GM19328 (cell line): ENCODE results near the gene DIRAS1.
"Not testable (repeated sequence)": the region's sequence is repeated elsewhere in the genome, so short reads cannot be mapped to it uniquely, and the experiment has no call there.

Source experiments
- ATAC-seq: cut with Tn5 transposase; IDR thresholded peaks from one replicate; pipeline ENCODE4 v1.9.1; 2021; ENCODE audit warnings: mild to moderate bottlenecking, moderate library complexity; ENCODE audit not compliant: unreplicated experiment

Gene DIRAS1

GRCh38 chr19:2714102-2714501 is 7.1 kb downstream of the DIRAS1 start:
- ATAC-seq = not testable (repeated sequence)

DNA sequence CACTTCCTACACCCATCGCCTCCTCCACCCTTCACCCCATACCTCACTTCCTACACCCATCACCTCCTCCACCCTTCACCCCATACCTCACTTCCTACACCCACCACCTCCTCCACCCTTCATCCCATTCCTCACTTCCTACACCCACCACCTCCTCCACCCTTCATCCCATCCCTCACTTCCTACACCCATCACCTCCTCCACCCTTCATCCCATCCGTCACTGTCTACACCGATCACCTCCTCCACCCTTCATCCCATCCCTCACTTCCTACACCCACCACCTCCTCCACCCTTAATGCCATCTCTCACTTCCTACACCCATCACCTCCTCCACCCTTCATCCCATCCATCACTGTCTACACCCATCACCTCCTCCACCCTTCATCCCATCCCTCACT is 8.0 kb downstream of the DIRAS1 start:
- not testable (repeated sequence) for ATAC-seq

- no peak for ATAC-seq
Measured at GRCh38 chr19:2711875-2712205, 9.3 kb downstream of the DIRAS1 start.

DNA sequence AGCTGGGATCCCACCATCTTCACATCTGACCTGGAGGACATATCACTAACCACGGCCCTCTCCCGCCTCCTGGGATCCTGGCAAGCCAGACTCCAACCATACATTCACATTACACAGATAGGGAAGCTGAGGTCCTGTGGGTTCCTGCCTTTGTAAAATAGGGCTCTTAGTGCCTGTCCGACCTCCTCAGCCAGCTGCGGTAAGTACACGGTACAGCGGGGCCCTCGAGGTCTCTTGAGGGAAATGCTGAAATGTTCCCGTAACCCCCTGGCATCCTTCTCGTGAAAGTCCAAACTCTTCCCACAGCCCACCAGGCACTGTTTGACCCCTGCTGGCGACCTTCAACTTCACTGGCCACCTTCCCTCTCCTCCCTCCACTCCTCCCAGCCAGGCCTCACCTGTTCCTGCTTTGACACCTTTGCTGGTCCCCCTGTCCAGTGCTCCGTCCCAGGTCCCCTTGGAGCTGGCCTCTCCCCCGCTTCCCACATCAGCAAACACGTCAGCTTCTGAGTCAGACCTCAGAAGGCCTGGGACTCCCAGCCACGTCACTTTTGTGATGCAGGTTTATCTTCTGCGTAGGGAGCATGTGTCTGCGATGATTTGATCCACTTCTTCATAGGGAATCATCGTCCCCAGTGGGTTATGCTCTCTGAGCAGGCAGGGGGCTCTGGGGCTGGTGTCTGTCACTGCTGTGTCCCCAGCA is 9.8 kb downstream of the DIRAS1 start:
- no peak for ATAC-seq

- ATAC-seq = no peak
Measured at GRCh38 chr19:2706251-2706650, 14.9 kb downstream of the DIRAS1 start.

DNA sequence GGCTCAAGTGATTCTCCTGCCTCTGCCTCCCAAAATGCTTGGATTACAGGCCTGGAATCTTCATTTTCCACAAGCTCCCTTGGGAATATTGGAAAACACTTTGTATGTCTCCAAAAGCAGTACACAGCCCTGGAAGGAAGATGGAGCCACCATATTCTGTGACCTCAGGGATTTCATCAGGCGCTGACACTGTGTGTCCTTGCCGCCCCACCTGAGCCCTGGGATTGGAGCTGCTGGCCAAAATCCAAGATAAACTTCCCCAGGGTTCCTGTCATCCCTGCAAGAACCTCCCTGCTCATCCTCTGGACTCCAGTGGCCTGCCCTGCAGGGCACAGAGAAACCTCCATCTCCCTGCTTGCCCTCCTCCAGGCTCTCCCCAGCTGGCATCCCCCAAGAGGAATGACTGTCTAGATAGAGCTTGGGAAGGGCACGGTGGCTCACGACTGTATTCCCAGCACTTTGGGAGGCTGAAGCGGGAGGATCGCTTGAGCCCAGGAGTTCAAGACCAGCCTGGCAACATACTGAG is 17.4 kb downstream of the DIRAS1 start:
- ATAC-seq = no peak

DNA sequence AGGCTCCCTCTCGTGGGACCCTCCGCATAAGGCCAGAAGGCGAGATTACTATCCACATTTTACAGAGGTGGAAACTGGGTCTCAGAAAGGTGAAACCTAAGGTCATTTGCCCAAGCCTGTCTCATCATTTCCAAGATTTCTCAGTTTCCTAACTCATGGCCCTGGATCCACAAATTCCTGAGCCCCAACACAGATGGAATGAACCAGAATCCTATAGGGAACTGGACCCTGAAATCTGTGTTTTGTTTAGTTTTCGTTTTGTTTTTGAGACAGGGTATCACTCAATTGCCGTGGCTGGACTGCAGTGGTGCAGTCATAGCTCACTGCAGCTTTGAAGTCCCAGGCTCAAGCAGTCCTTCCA is 18.1 kb downstream of the DIRAS1 start:
- no peak for ATAC-seq

- ATAC-seq = peak; percentile 82
Measured at GRCh38 chr19:2702170-2703076, 18.7 kb downstream of the DIRAS1 start, which contains the start of gene GNG7. Gene GNG7, minus strand, starts transcription at chr19:2702694. Its CDS starts 182,006 bp downstream, at chr19:2520688.

- no peak for ATAC-seq
Measured at GRCh38 chr19:2701361-2702169, 19.6 kb downstream of the DIRAS1 start.

GRCh38 chr19:2700660-2701360 is 20.4 kb downstream of the DIRAS1 start:
- no peak for ATAC-seq

GRCh38 chr19:2699413-2700140 is 21.6 kb downstream of the DIRAS1 start:
- no peak for ATAC-seq

GRCh38 chr19:2694196-2694595 is 27.0 kb downstream of the DIRAS1 start:
- ATAC-seq = no peak

- ATAC-seq = no peak
Measured at GRCh38 chr19:2693492-2694160, 27.5 kb downstream of the DIRAS1 start.

- no peak for ATAC-seq
Measured at GRCh38 chr19:2691951-2692350, 29.2 kb downstream of the DIRAS1 start.

DNA sequence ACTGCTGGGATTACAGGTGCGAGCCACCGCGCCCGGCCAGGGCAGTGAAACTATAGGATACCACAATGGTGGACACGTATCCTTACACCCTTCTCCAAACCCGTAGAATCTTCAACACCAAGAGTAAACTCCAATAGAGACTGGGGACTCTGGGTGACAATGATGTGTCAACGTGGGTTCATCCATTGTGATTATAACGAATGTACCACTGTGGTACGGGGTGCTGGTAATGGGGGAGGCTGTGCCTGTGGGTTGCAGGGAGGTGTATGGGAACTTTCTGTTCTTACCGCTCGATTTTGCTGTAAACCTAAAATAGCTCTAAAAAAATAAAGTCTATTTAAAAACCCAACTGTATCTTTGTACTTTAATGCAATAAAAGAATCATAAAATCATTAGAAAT is 30.3 kb downstream of the DIRAS1 start:
- ATAC-seq = no peak

GRCh38 chr19:2686360-2686759 is 34.8 kb downstream of the DIRAS1 start:
- no peak for ATAC-seq

DNA sequence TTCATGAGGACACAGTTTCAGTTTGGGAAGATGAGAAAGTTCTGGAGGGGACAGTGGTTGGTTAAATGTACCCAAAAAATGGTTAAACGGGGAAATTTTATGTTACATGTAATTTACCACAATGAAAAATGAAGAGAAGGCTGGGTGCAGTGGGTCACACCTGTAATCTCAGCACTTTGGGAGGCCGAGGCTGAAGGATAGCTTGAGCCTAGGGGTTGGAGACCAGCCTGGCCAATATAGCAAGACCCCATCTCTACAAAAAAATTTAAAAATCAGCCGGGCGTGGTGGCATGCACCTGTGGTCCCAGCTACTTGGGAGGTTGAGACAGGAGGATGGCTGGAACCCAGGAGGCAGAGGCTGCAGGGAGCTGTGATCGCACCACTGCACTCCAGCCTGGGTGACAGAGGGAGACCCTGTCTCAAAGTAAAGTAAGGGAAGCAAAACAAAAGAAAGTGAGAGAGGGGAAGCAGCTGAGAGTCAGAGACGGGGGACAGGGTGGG is 35.9 kb downstream of the DIRAS1 start:
- ATAC-seq = no peak

GRCh38 chr19:2683430-2684003 is 37.7 kb downstream of the DIRAS1 start:
- no peak for ATAC-seq

GRCh38 chr19:2680808-2681207 is 40.4 kb downstream of the DIRAS1 start:
- ATAC-seq = no peak
